Measurements from ENCODE around the gene CFAP68.
A peak's percentile ranks its signal among the peaks of the same experiment; 100 is the strongest.

Gene CFAP68, protein sequence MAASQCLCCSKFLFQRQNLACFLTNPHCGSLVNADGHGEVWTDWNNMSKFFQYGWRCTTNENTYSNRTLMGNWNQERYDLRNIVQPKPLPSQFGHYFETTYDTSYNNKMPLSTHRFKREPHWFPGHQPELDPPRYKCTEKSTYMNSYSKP

DNA sequence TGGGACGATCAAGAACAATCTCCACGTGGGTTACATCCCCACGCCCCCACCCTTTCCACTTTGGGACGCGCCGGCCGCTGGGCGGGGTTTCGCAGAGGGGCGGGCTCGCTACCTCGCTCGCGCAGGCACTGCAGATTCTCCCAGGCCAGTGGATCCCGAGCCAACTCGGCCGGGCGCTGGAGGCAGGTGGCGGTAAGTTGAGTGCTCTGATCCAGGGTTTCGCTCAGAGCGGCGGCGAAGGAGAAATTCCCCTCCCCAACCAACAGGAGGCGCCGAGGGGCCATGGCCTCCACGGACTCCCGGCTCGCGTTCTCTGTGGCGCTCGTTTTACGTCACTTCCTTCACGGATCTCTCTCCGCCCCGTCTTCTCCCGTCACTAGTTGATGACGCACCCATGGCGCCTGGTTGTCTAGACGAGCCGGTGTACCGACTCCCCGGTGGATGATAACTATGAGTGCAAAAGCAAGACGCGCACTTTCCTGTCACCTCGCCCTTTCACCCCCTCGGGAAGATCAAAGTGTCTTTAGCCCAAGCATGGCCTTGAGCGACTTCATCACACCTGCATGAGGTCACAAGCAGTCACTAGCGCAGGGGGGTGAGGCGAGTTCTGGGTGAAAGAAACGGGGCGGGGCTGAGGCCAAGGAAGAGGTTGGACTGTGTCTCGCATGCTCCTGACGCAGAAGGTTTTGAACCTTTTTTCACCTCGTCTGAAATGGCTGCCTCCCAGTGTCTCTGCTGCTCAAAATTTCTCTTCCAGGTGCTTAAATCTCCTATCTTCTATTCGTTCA is at the start of gene CFAP68, which contains the start of gene FDXACB1:
CFAP68 (plus strand) TSS at position 693 of the 788 bp plus-strand sequence; CDS start at position 713, 20 bp downstream.
FDXACB1 (minus strand) TSS at position 317 of the 788 bp plus-strand sequence; CDS start at position 284, 33 bp downstream.
- DNase-seq (ENCODE audit: low spot score): peak; percentile 97

DNA sequence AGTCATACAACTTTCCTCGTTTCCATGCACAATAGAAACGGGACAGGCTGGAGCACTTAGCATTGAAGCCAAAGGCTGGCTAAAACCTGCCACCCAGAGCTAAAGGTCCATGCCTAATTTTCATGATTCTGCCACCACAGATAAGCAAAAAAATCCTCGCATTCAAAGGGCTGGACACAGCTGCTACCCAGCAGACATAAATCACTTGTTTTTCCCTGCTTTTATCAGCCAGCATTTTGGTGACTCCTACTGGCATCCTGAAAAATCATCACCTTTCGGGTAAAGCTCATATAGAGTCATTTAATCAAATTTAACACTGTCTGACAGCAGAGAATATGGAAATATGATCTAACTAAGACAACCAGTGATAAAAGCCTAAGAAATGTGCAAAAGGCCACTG is 45.8 kb upstream of the CFAP68 start:
- DNase-seq (ENCODE audit: low spot score): no peak

DNA sequence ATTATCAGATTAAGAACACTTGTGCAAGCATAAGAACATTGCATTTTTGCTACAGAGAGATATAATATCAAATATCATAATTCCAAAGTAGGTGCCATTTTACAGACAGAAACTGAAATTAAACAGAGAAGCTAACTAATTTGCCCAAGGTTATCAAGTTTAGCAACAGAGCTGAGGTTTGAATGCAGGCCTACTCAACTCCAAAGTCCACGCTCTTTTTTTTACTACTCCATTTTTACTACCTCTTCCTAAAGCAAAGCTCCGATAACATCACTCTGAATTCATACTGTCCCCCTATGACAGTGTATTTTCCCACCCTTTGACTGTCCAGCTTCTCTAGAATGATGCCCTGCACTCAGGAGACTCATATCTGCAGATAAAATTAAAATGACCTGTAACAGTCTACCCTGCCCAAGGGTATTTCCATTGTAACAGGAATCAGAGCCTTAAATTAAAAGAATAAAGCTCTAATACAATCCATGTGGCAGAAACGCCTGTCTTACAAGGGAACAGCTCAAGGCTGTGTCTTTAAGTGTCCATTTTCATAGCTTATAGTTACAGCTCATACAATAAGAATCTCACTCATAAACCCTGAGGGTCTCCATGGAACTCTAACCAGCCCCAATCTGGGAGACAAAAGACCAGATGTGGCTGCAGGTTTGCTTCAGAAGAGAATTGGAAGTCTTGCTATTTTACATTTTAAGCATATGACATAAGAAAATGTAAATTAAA is 44.7 kb upstream of the CFAP68 start:
- DNase-seq (ENCODE audit: low spot score): no peak

DNA sequence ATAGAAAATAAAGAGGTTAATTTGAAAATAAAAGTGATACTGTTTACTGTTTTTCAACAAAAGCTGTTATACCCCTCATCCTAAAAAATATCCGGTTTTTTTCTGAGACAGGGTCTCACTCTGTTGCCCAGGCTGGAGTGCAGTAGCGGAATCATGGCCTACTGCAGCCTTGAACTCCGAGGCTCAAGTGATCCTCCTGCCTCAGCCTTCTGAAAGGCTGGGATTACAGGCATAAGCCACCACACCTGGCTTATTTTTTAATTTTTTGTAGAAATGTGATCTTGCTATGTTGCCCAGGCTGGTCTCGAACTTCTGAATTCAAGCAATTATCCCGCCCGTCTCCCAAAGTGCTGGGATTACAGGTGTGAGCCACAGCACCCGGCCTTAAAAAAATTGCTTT is 43.7 kb upstream of the CFAP68 start:
- no peak for DNase-seq (ENCODE audit: low spot score)

DNA sequence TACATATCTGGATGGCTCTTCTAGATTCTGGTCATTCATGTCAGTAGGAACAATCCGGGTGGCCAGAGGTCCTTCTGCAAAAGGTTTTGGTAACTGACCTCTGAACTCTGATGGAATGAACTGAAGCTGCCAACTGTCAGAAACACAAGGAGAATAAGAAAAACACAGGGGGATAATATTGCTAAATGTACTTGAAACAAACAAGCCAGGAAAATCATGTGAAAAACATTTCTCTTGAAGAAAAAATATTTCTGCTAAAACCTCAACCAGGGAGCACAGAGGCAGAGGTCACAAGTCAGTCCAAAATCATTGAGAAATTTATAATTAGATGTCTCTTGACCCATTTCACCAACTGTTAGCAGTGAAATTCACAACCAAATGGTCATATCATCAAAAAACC is 43.2 kb upstream of the CFAP68 start:
- DNase-seq (ENCODE audit: low spot score): no peak

DNA sequence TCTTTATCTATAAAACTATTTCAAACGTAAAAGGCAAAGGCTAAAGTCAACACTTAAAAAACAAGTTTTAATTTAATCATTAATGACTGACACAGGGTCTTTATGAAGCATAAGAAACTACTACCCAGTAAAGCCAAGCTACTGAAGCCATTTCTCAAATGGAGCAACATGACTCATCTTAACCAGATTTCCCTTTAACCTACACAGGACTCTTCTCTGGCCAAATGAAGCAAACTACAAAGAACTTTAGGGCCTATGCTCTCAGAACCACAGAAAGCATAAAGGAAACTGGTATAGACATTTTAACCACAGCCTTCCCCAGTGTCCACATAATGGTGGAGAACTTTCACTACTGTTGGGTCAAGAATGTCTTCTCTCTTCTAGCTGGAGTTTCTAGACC is 42.6 kb upstream of the CFAP68 start:
- DNase-seq (ENCODE audit: low spot score): no peak

DNA sequence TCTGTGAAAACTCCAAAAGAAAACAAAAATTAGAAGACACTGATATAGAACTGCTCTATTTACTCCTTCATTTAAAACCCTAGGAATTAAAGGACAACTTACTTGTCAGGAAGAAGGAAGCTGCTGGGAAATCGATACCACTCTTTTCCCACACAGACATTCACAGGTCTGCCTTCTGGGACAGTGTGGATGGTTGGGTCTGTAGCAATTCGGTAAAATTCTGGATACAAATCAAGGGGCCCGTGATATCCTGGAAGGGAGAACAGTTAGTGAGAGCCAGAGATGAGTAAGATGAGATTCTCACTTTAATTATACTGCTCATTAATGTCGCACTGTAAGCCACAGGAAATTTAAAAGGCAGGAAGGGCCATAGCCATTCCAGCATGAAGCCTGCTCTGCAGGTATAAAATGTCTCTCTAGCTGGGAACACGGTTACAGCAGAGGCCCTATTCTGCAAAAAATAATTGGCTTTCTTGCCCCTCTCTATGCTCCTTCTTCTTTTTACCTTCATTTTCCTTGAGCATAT is 41.9 kb upstream of the CFAP68 start:
- DNase-seq (ENCODE audit: low spot score): no peak

DNA sequence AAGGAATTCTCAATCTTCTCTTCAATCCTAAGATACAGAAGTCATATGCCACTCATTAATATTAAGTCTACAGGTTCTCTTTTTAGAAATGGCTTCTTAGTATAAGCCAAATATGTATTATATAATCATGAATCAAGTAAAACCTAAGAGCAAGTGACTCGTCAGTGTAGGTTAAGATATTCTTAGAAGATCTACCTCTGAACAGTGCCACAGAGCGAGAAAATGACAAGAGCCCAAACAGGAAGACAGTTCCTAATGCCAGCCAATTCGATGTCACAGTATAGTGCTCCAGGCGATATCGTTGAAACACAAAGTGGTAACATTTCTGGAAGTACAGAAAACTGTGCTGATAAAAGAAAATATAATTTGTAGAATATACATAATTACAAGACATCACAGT is 41.3 kb upstream of the CFAP68 start:
- DNase-seq (ENCODE audit: low spot score): no peak

DNA sequence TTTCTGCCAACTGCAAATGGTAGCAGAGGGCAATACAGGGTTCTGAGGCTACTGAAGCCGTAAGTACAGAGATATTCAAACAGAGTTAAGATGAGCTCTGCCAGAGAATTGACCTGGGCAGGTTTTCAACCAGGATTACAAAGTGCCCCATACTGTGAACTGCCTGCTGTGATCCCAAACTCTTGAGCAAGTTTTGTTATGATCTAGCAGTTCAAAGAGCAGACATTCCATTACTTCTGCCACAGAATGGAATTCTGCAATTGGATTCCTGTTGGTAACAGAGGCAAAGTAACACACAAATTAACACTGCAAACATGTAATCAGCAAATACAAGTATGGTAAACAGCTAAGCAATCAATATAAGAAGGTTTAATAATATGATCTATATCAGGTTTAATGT is 39.2 kb upstream of the CFAP68 start:
- no peak for DNase-seq (ENCODE audit: low spot score)

DNA sequence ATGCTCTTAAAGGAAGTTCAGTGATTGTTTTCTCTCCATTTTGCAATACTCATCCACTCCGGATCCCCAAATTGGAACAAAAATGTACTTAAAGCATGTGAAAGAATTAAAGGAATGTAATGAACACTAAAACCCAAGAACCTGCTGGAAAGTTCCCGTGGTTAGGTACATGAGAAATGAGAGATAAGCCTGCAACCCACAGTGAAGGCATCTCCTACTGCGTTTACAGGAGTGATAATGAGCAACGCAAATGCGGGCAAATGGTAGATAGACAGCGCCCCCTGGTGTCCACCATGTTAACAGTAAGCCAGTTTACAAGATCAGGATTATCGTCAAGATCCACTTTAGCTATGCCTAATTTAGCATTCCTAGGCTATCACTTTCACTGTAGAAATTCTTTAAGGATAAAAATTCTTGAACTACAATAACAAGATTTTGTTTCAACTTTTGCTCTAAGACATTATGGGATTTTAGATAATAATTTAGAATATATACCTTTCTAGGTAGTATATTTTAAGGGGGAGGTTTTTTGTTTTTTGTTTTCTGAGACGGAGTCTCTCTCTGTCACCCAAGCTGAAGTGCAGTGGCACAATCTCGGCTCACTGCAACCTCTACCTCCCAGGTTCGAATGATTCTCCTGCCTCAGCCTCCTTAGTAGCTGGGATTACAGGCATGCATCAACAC is 37.8 kb upstream of the CFAP68 start:
- DNase-seq (ENCODE audit: low spot score): peak; percentile 79

DNA sequence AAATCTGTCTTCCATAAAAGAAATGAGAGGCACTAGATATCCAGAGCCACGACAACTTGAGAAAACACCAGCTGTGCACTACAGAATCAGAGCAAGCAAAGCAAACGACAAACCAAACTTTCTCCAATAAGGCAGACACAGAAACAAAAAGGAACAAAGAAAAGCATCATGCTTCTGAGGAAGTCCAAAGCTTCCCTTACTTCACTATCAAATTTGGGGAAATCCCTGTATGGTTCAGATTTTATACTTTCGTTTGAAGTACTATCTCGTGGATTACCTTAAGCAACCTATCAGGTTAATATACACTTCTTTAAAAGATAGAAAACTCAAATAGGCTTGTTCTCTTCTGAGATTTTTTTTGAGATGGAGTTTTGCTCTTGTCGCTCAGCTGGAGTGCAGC is 35.7 kb upstream of the CFAP68 start:
- no peak for DNase-seq (ENCODE audit: low spot score)

DNA sequence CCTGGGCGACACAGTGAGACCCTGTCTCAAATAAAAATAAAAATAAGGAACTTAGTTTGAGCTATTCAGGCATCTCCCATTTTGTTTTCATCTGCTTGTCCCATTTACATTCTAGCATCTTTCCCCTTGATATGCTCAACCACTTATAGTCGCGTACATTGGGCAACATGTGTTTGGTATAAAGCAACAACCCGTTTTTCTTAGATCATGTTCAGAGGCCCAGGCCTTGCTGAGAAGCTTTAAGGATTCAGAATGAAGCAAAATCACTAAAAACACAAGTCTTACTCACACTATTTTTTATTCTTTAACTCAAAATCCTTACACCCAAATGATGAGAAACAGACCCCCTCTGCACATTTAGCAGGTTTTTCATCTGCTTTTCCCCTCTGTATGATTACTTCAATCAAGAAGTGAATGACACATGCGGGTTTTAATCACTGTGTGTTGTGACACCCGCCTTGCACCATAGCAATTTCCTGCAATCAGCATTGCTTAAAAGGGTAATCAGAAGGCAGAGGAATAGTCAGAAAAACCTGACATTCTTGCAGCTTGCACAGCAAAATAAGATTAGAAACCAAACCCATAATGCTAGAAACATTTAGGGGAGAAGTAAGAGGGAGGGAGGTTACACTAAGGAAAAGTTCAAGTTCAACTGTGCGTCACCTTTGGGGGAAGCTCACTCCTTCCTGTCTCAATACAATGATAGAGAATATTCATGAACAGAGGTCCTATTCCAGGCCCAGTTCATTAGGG is 33.9 kb upstream of the CFAP68 start:
- no peak for DNase-seq (ENCODE audit: low spot score)

DNA sequence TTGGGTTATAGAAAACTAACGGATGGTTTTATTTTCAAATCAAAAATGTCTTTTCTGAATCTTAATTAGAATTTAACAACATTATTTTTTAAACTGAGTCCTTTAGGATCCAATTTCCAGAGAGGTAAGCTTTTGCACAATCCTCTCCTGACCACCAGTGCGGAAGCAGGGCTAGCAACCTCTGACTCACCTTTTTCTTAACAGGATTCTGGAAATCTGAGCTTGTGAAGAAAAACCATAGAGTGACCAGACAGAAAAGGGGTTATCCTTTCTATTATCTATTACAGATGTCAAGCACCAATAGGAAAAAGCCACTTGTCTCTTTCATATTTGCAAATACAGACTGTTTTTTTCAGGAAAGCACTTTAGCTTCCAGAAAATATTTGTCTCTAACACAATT is 33.3 kb upstream of the CFAP68 start:
- DNase-seq (ENCODE audit: low spot score): no peak

DNA sequence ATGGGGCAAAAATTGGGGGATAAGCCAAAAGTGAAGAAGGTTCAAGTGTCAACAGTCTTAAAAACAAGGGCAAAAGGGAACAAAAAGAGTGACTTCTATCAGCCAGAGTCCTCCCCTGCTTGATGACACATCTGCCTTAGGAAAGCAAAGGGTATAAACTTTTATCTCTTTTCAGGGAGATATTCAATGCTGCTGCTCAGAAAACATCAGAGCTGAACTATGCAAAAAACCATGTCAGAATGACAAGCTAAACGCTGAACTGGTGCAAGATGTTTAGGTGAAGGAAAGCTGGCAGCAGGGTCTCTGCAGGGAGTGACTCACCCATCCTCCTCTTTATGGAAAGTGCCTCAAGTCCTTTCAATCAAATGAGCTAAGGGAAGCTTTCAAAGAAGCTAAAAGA is 32.7 kb upstream of the CFAP68 start:
- peak; percentile 28 for DNase-seq (ENCODE audit: low spot score)

DNA sequence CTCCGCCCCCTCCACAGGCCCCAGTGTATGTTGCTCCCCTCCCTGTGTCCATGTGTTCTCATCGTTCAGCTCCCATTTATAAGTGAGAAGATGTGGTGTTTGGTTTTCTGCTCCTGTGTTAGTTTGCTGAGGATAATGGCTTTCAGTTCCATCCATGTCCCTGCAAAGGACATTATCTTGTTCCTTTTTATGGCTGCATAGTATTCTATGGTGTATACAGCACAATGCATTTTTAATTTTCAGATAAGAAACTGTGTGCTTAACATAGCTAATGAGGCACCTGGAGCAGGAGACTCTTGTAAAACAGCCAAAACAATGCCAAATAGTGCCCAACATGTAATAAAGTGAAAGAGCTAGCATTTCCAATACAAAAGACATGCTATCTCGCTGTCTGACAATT is 29.7 kb upstream of the CFAP68 start:
- DNase-seq (ENCODE audit: low spot score): no peak

DNA sequence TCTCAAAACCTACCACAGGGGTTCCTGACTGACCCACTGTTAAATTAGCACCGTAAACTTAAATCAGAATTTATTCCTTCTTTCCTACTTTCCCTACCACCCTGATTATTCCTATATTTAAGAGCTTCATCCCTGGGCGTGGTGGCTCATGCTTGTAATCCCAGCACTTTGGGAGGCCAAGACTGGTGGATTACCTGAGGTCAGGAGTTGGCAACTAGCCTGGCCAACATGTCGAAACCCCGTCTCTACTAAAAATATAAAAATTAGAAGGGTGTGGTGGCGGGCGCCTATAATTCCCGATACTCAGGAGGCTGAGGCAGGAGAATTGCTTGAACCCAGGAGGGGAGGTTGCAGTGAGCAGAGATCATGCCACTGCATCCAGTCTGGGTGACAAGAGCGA is 28.3 kb upstream of the CFAP68 start:
- no peak for DNase-seq (ENCODE audit: low spot score)

DNA sequence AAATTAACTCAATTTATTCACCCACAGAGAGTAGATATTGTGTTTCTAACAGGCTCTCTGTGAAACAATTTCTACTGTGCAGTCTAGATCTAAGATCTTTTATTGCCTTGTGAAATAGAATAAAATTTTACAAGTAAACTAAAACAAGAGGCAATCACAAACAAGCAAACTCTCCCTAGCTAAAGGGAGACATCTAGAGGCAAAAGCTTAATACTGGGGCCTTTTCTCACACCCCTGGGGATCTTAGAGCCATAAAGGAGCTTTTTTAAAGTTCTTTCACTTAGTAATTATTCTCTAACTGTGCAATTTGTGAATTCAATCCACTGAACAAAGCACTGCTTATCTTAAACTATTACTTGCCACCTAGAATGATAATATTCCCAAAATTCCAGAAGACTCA is 27.7 kb upstream of the CFAP68 start:
- peak; percentile 38 for DNase-seq (ENCODE audit: low spot score)

DNA sequence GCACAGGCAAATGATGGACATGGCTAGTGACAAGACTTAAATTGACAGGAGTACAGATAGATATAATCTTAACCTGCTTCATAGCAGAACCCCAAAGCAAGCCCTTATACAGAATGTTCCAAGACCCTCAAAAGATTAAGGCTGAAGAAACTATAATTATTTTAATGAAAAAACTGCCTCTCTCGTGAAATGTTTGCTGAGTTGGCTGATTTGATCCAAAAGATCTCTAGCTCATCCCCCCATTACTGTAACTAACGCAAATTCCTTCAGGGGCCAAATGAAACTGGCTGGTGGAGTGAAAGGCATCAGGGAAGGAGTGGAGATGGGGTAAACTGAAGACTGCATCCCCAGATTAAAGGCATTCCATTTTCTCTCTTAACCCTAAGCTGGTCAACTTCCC is 27.2 kb upstream of the CFAP68 start:
- DNase-seq (ENCODE audit: low spot score): no peak

DNA sequence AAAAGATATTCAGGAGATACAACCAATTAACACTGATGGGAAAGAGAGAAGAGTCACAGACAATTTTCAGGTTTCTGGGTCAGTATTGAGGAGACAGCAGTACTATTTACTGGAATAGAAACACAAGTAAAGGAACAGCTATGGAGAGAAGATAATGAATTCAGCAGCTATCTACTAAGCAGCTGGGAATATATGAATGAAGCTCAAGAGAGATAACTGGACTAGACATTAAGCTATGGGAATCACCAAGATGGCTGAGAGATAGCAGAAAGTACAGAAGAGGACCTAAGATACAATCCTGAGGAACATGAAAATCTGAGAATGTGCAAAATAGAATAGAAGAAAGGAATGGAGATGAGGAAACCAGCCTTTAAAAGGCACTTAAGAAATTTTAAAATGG is 23.8 kb upstream of the CFAP68 start:
- DNase-seq (ENCODE audit: low spot score): no peak

DNA sequence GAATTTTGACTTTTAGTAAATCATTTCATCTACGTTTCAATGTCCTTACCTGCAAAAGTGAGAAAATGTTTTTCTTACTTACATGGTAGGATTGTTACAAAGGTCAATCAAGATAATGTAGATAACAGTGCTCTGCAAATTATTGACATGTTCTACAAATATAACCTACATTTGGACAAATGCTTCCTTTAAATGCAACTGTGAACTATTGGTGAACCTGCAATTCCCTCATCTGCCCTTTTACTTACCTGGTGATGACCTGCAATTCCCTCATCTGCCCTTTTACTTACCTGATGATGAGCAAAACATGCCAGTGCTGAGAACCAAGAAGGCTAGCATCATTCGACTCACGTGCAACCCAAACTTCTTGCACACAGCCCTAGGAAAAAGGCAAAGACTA is 19.1 kb upstream of the CFAP68 start:
- DNase-seq (ENCODE audit: low spot score): no peak

DNA sequence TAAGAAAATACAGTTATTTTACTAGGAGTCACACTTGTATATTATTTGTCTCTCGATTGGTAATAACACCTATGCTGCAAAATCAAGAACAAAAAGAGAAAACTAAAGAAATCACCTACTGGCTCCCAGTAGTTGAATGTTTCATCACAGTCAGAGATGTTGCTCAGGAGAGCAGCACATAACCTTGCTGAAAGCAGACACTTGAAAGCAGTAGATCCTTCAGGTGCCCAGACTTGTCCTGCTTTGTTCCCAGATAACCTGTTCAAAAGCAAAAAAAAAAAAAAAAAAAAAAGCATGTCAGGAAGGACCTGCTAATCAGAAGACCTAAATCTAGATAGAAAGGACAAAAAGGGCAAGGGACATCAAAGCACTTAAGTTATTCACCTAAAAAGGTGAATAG is 9.2 kb upstream of the CFAP68 start:
- DNase-seq (ENCODE audit: low spot score): no peak

DNA sequence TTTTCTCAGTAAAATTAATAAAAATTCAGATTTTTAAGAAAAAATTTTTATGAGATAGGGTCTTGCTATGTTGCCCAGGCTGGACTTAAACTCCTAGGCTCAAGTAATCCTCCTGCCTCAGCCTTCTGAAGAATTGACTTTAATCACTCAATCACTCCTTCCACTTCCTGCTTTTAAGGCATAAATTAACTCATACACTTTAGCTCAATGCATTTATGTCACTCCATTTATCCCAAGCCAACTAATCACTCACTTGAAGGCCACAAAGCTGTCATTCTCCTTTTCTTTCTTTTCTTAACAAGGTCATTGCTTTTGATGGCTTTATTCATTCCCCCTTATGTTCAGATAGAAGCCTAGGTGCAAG is 8.8 kb upstream of the CFAP68 start:
- no peak for DNase-seq (ENCODE audit: low spot score)

Measured in AG08395 (cell line).